ENCODE measurements around the gene TUBGCP2.

Gene TUBGCP2

DNA sequence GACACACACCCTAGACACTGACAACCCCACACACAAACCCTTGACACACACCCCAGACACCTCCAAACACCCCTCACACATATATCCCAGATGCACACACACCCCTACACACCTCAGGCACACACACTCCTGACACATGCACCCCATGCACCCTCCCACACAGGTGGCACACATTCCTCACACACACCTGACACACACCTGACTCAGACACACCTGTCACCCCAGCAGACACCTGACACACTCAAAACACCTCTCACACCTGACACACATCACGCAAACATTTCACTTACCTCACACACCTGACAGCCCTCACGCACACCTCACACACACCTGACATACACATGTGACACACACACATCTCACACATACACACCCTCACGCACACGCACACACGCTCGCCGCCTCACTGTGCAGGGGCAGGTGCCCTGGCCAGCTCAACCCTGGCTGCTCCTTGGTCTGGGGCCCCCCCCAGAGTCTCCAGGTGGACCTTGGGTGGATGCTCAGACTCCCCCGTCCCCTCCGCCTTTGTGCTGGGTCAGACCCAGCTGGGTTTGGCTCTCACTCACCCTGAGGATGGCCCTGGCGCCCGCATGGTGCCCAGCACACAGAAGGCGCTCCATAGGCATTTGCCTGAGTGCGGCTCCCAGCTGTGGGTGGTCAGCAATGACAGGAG lies 31.2 kb upstream of the TUBGCP2 start:
- no peak for DNase-seq

- no peak for DNase-seq
Observed at GRCh38 chr10:133338080-133339071, 29.7 kb upstream of the TUBGCP2 start.

GRCh38 chr10:133337370-133337725 lies 28.7 kb upstream of the TUBGCP2 start:
- DNase-seq: no peak

GRCh38 chr10:133336577-133337369 lies 28.1 kb upstream of the TUBGCP2 start, which contains the start of gene CALY:
Gene CALY (minus strand): TSS chr10:133336896. CDS start chr10:133328989, 7,907 bp downstream.
- DNase-seq: peak; percentile 25

- DNase-seq: no peak
Observed at GRCh38 chr10:133336118-133336576, 27.5 kb upstream of the TUBGCP2 start.

DNA sequence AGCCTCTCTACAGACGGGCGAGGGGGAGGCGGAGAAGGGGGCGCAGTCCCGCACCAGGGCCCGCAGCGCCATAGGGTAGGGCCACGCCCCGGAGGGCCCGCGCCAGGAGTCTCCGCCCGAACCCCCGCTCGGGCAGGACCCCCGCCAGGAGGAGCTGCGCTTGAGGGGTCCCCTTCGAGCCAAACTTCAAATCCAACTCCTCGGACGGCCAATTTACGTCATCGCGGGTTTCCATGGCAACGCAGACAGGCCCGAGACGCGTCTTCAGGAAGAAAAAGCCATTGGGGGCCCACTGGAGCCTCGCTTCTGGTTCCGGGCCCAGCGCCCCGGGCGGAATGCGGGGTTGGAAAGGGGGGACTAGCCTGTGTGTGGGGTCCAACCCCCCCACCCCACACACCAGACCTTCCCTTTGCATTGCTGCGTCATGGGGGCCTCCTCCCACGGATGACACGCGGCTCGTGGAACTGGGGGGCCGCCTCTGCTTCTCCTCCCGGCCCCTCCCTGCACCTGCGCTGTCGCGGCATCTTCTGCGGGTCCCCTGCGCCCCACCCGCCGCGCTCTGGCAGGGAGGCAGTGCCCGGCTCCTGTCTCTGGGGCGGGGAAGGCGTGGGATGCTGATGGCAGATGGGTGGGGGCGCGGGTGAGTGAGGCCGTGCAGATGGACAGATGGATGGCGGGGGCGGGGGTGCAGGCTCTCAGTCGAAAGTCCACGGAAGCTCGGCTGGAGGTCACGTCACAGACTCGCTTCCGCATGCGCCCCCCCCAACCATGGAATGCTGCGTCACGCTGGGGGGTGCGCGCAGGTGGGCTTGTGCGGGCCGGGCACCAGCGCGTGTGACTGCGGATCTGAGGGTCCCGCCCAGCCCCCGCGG lies 26.8 kb upstream of the TUBGCP2 start:
- no peak for DNase-seq

DNA sequence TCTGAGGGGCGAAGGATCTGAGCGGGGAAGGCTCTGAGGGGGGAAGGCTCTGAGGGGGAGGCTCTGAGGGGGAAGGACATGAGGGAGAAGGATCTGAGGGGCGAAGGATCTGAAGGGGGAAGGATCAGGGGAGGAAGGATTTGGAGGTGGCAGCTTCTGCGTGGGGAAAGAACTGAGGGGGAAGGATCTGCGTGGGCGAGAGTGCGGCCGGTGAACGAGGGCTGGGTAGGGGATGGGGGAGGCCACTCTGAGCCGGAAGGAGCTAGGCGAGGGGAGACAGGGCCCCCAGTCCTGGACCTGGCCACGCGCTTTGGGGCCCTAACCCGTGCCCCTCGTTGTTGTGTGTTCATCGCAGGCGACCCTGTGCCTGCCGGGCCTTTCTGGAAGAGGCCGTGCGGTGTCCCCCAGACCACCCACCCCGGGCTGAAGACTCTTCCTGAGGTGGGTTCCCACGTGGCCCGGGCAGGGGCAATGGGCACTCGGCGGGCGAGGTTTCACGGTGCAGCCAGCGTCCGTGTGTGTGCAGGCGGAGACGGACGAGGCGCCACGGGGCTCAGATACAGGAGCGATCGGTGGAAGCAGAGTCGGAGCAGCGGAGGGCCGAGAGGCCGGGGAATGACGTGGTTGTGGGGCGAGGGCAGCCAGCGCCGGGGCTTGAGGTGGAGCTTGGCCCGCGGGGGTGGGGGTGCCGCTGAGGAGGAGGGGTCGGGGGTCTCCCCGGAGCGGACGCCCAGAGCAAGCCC lies 26.0 kb upstream of the TUBGCP2 start:
- DNase-seq: no peak

DNA sequence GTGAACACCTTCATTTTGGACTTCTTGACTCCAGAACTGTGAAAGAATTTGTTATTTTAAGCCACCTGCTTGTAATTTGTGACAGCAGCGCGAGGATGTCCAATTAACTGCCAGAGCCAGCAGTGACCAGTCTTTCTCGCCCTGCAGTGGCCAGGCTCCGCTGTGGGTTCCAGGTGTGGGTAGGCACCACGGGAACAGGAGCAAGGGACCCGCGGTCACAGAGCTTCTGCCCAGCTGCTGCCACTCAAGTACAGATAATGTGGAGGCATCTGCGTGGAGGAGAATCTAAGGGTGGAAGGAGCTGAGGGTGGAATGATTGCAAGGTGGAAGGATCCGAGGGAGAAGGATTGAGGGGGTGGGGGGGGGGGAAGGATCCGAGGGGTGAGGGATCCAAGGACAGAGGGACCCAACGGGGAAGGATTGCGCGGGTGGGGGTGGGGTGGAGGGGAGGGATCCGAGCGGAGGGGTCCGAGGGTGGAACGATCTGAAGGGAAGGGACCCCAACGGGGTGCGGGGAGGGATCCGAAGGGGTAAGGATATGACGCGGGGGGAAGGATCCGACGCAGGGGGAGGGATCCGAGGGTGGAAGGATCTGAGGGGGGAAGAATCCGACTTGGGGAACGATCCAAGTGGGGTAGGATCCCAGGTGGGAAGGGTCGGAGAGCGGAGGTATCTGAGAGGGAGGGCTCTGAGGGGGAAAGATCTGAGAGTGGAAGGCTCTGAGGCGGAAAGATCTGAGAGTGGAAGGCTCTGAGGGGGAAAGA lies 24.4 kb upstream of the TUBGCP2 start:
- DNase-seq: no peak

GRCh38 chr10:133329491-133330202 lies 21.0 kb upstream of the TUBGCP2 start:
- DNase-seq: peak; percentile 92

DNA sequence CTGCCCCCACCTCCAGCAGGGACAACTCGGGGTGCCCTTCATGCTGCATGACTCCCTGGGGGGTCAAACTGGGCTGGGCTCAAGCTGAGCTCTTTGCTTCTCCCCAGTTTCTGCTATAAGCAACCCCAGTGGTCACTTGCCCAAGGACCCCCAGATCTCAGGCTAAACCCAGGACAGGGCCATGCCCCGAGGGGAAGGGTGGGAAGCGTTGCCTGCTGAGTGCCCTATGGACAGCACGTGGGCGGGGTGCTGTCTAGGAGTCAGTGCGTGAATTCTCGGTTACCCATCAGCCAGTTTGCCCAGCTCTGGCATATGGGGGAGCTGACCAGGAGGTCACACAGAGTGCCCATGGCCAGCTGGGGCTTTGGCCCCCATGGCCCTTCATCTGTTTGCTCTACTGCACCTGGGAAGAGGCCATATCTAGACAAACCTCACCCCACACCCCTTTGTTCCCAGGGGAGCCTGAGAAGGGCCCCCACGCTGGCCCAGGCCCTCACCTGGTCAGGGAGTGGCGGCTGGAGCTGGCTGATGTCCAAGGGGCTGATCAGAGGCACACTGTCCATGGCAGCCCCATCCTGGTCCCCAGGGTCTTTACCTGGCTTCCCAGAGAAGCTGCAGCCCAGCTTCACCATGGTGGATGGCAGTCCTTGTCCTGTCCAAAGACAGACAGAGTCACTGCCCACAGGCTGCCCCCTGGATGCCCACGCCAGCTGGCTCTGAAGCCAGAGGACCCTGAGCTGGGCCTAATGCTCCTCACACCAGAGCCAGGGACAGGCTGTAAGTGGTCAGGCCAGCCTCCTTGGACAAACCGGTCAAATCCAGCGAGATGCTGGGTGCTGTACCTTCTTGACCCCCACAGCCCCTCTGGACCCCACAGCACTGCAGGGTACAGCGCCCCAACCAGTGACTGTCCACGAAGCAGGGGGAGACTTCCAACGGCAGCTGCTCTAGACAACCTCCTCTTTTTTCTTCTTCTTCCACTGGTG lies 20.0 kb upstream of the TUBGCP2 start:
- no peak for DNase-seq

DNA sequence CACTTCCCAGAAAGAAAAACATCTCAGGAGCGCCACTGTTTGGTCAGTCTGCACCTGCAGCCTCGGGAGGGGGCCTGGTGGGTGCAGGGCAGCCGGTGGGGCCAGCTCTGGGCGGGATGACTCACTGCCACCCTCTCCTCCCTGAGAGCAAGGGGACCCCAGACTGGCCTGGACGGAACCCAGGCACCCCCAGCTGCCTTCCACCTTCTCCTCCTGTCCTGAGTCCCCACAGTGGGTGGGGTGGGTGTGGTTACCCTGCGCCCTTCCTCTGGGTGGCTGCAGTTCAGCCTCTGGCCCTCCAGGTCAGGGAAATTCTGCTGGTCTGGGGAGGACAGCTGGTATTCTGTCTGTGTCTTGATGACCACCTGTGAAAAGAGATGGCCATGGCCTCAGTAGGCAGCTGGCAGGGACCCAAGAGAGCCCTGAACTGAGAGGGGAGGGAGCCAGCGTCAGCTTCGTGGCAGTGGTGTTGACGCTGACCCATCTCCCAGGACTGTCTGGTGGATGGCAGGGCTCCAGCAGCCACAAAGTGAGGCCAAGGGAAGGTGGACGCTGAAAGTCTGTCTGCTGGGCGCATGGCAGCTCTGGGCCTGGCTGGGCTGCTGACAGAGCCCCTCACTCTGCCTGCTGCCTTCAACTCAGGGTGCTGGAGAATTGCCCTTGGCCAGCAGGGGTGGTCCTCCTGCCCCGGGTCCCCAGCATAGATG lies 19.1 kb upstream of the TUBGCP2 start:
- DNase-seq: no peak

- DNase-seq: no peak
Observed at GRCh38 chr10:133326745-133327650, 18.3 kb upstream of the TUBGCP2 start.

- DNase-seq: no peak
Observed at GRCh38 chr10:133326223-133326551, 17.5 kb upstream of the TUBGCP2 start.

GRCh38 chr10:133325440-133326222 lies 17.0 kb upstream of the TUBGCP2 start:
- no peak for DNase-seq

DNA sequence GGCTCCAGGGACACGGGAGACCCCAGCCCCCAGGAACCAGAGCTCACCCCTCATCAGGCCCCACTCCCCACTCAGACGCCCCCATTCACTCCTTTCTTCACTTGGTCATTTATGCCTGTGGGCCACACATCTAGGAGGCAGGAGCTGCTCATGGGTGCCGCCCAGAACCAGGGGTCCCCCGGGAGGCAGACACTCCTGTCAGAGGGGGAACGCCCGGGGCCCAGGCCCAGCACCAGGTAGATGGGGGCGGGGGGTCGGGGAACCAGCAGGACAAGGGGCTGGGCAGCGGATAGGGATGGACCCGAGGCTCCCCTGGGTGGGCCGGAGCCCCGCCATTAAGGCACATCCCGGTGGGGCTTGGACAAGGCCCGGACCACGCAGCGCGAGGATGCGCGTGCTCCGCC lies 16.2 kb upstream of the TUBGCP2 start:
- DNase-seq: no peak

DNA sequence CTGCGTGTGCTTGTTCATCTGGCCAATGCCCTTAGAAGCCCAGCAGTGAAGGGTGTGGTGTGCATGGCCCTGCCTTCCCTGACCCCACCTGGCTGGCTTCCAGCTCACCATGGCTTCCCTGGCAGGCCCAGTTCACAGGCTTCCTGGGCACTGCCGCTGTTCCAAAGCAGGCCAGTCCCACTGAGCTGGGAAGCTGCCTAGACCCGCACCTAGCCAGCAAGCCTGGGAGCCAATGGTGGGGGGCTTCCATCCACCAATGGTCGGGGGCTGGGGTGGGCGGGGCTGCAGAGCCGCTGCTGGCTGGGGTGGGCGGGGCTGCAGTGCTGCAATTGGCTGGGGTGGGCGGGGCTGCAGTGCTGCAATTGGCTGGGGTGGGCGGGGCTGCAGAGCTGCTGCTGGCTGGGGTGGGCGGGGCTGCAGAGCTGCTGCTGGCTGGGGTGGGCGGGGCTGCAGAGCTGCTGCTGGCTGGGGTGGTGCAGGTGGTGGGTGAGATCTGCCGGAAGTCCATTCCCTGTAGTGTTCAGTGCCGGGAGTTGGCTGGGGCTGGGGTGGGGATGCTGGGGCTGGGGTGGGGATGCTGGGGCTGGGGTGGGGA lies 15.6 kb upstream of the TUBGCP2 start:
- no peak for DNase-seq

Measured in midbrain (tissue), 1 donor.